SJSA1 (cell line): Measurements from ENCODE around the gene DIS3L2. TPM values are rescaled to one million over a fixed set of nuclear protein-coding genes. Genes with fewer than 3 reads are reported as not detected.
A peak's percentile ranks its signal among the peaks of the same experiment; 100 is the strongest.

Source experiments
- DNase-seq, 2 experiments: peaks; one replicate each; pipeline ENCODE4 v3.0.0-alpha.2; 2015 to 2020; ENCODE audit warnings: low spot score in 2 of 2, low read depth in 1 of 2
- H3K27ac ChIP-seq: fragments of 250-450 bp; sonication (Bioruptor Pico); 2 replicates; pipeline ENCODE4 v1.5.1; 2020; ENCODE audit warnings: mild to moderate bottlenecking, moderate library complexity
- H3K27me3 ChIP-seq: fragments of 250-450 bp; sonication (Bioruptor Pico); replicated peaks from 2 replicates; pipeline ENCODE4 v1.5.1; 2020; ENCODE audit warnings: mild to moderate bottlenecking, moderate library complexity
- H3K36me3 ChIP-seq: fragments of 250-450 bp; sonication (Bioruptor Pico); 2 replicates; pipeline ENCODE4 v1.5.1; 2020; ENCODE audit warnings: mild to moderate bottlenecking
- H3K4me1 ChIP-seq: fragments of 250-450 bp; sonication (Bioruptor Pico); replicated peaks from 2 replicates; pipeline ENCODE4 v1.6.1; 2021; ENCODE audit warnings: mild to moderate bottlenecking
- H3K4me3 ChIP-seq: fragments of 250-450 bp; sonication (Bioruptor Pico); 2 replicates; pipeline ENCODE4 v1.5.1; 2020; ENCODE audit warnings: mild to moderate bottlenecking
- H3K9me3 ChIP-seq: fragments of 250-450 bp; sonication (Bioruptor Pico); replicated peaks from 2 replicates; pipeline ENCODE4 v1.5.1; 2020; ENCODE audit warnings: mild to moderate bottlenecking
- total RNA-seq: library from RNA; depleted of rRNA; stranded (reverse); fragments of >200 nt; shearing (Covaris generic); gene quantifications from 2 replicates; pipeline ENCODE4 v1.2.3, GENCODE V29; 2014

Gene DIS3L2
- total RNA-seq, 1 experiment from 2014 or later = 20.6 TPM

- peaks cover 4% of the 10 kb centered on the region for H3K36me3 ChIP-seq
- peaks cover 10% of the 10 kb centered on the region for H3K4me1 ChIP-seq
- H3K9me3 ChIP-seq = no peaks in the 10 kb centered on the region; the same call in 1 of the 2 replicates
- H3K27ac ChIP-seq = no peak overlapping the region
- DNase-seq = no peak
- H3K4me3 ChIP-seq = no peak overlapping the region
- H3K27me3 ChIP-seq = no peaks in the 10 kb centered on the region
Measured at GRCh38 chr2:231987124-231987727, 25.7 kb downstream of the DIS3L2 start.

- no peak for DNase-seq
- Histone ChIP-seq H3K36me3 (peaks cover 4% of the 10 kb centered on the region), H3K27ac (no peak overlapping the region), H3K4me1 (peaks cover 10% of the 10 kb centered on the region), H3K4me3 (no peak overlapping the region), H3K27me3 (no peaks in the 10 kb centered on the region), H3K9me3 (no peaks in the 10 kb centered on the region; the same call in 1 of the 2 replicates)
Measured at GRCh38 chr2:231988179-231988866, 26.8 kb downstream of the DIS3L2 start.

GRCh38 chr2:231991664-231992063 is 30.2 kb downstream of the DIS3L2 start:
- DNase-seq = no peak

GRCh38 chr2:231992888-231993287 is 31.4 kb downstream of the DIS3L2 start:
- no peak overlapping the region for H3K27ac ChIP-seq
- H3K36me3 ChIP-seq = no peaks in the 10 kb centered on the region
- H3K4me3 ChIP-seq = no peak overlapping the region
- DNase-seq = no peak
- no peaks in the 10 kb centered on the region; the same call in 1 of the 2 replicates for H3K9me3 ChIP-seq
- no peaks in the 10 kb centered on the region for H3K27me3 ChIP-seq
- H3K4me1 ChIP-seq = peaks cover 10% of the 10 kb centered on the region

More at GRCh38 chr2:231991664-231992063, 30.2 kb downstream of the DIS3L2 start:
- Histone ChIP-seq H3K9me3 (no peaks in the 10 kb centered on the region; the same call in 1 of the 2 replicates), H3K36me3 (no peaks in the 10 kb centered on the region), H3K4me1 (peaks cover 10% of the 10 kb centered on the region), H3K4me3 (no peak overlapping the region), H3K27me3 (no peaks in the 10 kb centered on the region), H3K27ac (no peak overlapping the region)

- no peak for DNase-seq
- Histone ChIP-seq H3K27ac (no peak overlapping the region), H3K4me3 (no peak overlapping the region), H3K9me3 (no peaks in the 10 kb centered on the region; the same call in 1 of the 2 replicates), H3K27me3 (no peaks in the 10 kb centered on the region), H3K36me3 (no peaks in the 10 kb centered on the region), H3K4me1 (peaks cover under 1% of the 10 kb centered on the region)
Measured at GRCh38 chr2:231996797-231997540, 35.5 kb downstream of the DIS3L2 start.

GRCh38 chr2:231998046-231998445 is 36.5 kb downstream of the DIS3L2 start:
- no peak for DNase-seq
- Histone ChIP-seq H3K9me3 (no peaks in the 10 kb centered on the region; the same call in 1 of the 2 replicates), H3K27ac (no peak overlapping the region), H3K4me3 (no peak overlapping the region), H3K27me3 (no peaks in the 10 kb centered on the region), H3K36me3 (no peaks in the 10 kb centered on the region), H3K4me1 (no peaks in the 10 kb centered on the region)

GRCh38 chr2:232000439-232000838 is 38.9 kb downstream of the DIS3L2 start:
- H3K36me3 ChIP-seq = no peaks in the 10 kb centered on the region
- no peaks in the 10 kb centered on the region for H3K27me3 ChIP-seq
- DNase-seq = no peak
- no peak overlapping the region for H3K27ac ChIP-seq
- no peaks in the 10 kb centered on the region; the same call in 1 of the 2 replicates for H3K9me3 ChIP-seq
- H3K4me1 ChIP-seq = no peaks in the 10 kb centered on the region
- no peak overlapping the region for H3K4me3 ChIP-seq

GRCh38 chr2:232001073-232001472 is 39.6 kb downstream of the DIS3L2 start:
- H3K9me3 ChIP-seq = no peaks in the 10 kb centered on the region; the same call in 1 of the 2 replicates
- no peak overlapping the region for H3K27ac ChIP-seq
- no peak for DNase-seq
- H3K27me3 ChIP-seq = no peaks in the 10 kb centered on the region
- H3K4me1 ChIP-seq = no peaks in the 10 kb centered on the region
- no peaks in the 10 kb centered on the region for H3K36me3 ChIP-seq
- no peak overlapping the region for H3K4me3 ChIP-seq

GRCh38 chr2:232006253-232006652 is 44.7 kb downstream of the DIS3L2 start:
- Histone ChIP-seq H3K9me3 (no peaks in the 10 kb centered on the region), H3K27me3 (no peaks in the 10 kb centered on the region), H3K4me1 (no peaks in the 10 kb centered on the region), H3K4me3 (no peak overlapping the region), H3K27ac (no peak overlapping the region), H3K36me3 (no peaks in the 10 kb centered on the region)
- no peak for DNase-seq

GRCh38 chr2:232008907-232009638 is 47.6 kb downstream of the DIS3L2 start:
- DNase-seq = peak in 1 of 2 experiments; percentile 5
- no peaks in the 10 kb centered on the region for H3K36me3 ChIP-seq

GRCh38 chr2:232009639-232010274 is 48.2 kb downstream of the DIS3L2 start:
- Histone ChIP-seq H3K9me3 (no peaks in the 10 kb centered on the region), H3K4me1 (peaks cover 16% of the 10 kb centered on the region), H3K27me3 (no peaks in the 10 kb centered on the region), H3K27ac (no peak overlapping the region), H3K4me3 (no peak overlapping the region), H3K36me3 (no peaks in the 10 kb centered on the region)
- DNase-seq = no peak

More at GRCh38 chr2:232008907-232009638, 47.6 kb downstream of the DIS3L2 start:
- Histone ChIP-seq H3K27me3 (no peaks in the 10 kb centered on the region), H3K9me3 (no peaks in the 10 kb centered on the region), H3K27ac (no peak overlapping the region), H3K4me1 (peaks cover 11% of the 10 kb centered on the region), H3K4me3 (no peak overlapping the region)

- H3K27ac ChIP-seq = peak overlapping the region; percentile 51
- H3K4me3 ChIP-seq = no peak overlapping the region
- peaks cover 16% of the 10 kb centered on the region for H3K4me1 ChIP-seq
- peaks cover 12% of the 10 kb centered on the region; the same call in 1 of the 2 replicates for H3K36me3 ChIP-seq
- no peaks in the 10 kb centered on the region for H3K9me3 ChIP-seq
- DNase-seq = peak; percentile 70 to 79
- no peaks in the 10 kb centered on the region; the same call in 1 of the 2 replicates for H3K27me3 ChIP-seq
Measured at GRCh38 chr2:232013701-232014353, 52.3 kb downstream of the DIS3L2 start.
